ENCODE results near the gene COLEC11.

Gene COLEC11

GRCh38 chr2:3675687-3676086, 80.8 kb downstream of the COLEC11 start:
- no peak for DNase-seq (ENCODE audit: low read depth)

GRCh38 chr2:3677436-3677835, 82.5 kb downstream of the COLEC11 start:
- DNase-seq (ENCODE audit: low read depth) = no peak

- DNase-seq (ENCODE audit: low read depth) = no peak
Measured at GRCh38 chr2:3678212-3678611, 83.3 kb downstream of the COLEC11 start.

GRCh38 chr2:3679180-3679579, 84.3 kb downstream of the COLEC11 start:
- DNase-seq (ENCODE audit: low read depth) = no peak

- no peak for DNase-seq (ENCODE audit: low read depth)
Measured at GRCh38 chr2:3679616-3680393, 84.9 kb downstream of the COLEC11 start.

- DNase-seq (ENCODE audit: low read depth) = no peak
Measured at GRCh38 chr2:3680548-3681345, 85.8 kb downstream of the COLEC11 start.

GRCh38 chr2:3681625-3682024, 86.7 kb downstream of the COLEC11 start:
- no peak for DNase-seq (ENCODE audit: low read depth)

GRCh38 chr2:3682811-3683210, 87.9 kb downstream of the COLEC11 start:
- no peak for DNase-seq (ENCODE audit: low read depth)

GRCh38 chr2:3683748-3684454, 89.0 kb downstream of the COLEC11 start:
- DNase-seq (ENCODE audit: low read depth) = no peak

GRCh38 chr2:3689998-3690748, 95.3 kb downstream of the COLEC11 start:
- DNase-seq (ENCODE audit: low read depth) = no peak

GRCh38 chr2:3692375-3692774, 97.5 kb downstream of the COLEC11 start:
- DNase-seq (ENCODE audit: low read depth) = no peak
